Measurements from ENCODE around the gene KLF18.
"Not testable (repeated sequence)": the region's sequence is repeated elsewhere in the genome, so short reads cannot be mapped to it uniquely, and the experiment has no call there.

The KLF18 gene

GRCh38 chr1:44146536-44147361 is 5.3 kb upstream of the KLF18 start:
- Histone ChIP-seq H3K9me3 (ENCODE audit: low read length) (no peaks in the 10 kb centered on the region), H3K4me3 (ENCODE audit: low read depth in 1 of 2, low read length in 2 of 2) (no peak overlapping the region), H3K36me3 (ENCODE audit: insufficient read depth, low read length) (no peaks in the 10 kb centered on the region), H3K27me3 (ENCODE audit: control insufficient read depth in 1 of 2, insufficient read depth in 2 of 2, low read length in 2 of 2) (no peaks in the 10 kb centered on the region), H3K27ac (ENCODE audit: low read depth, low read length) (no peak overlapping the region), H3K9ac (ENCODE audit: low read length) (no peak overlapping the region), H3K4me1 (ENCODE audit: insufficient read depth, low read length) (no peaks in the 10 kb centered on the region)

GRCh38 chr1:44144962-44145756 is 3.7 kb upstream of the KLF18 start:
- Histone ChIP-seq H3K27me3 (ENCODE audit: control insufficient read depth in 1 of 2, insufficient read depth in 2 of 2, low read length in 2 of 2) (no peaks in the 10 kb centered on the region), H3K9me3 (ENCODE audit: low read length) (no peaks in the 10 kb centered on the region), H3K4me3 (ENCODE audit: low read depth in 1 of 2, low read length in 2 of 2) (no peak overlapping the region), H3K36me3 (ENCODE audit: insufficient read depth, low read length) (no peaks in the 10 kb centered on the region), H3K9ac (ENCODE audit: low read length) (no peak overlapping the region), H3K27ac (ENCODE audit: low read depth, low read length) (no peak overlapping the region), H3K4me1 (ENCODE audit: insufficient read depth, low read length) (no peaks in the 10 kb centered on the region)

GRCh38 chr1:44139565-44139964 is 1.9 kb downstream of the KLF18 start:
- H3K4me1 ChIP-seq (ENCODE audit: insufficient read depth, low read length); H3K27ac ChIP-seq (ENCODE audit: low read depth, low read length); H3K9ac ChIP-seq (ENCODE audit: low read length); H3K9me3 ChIP-seq (ENCODE audit: low read length); H3K27me3 ChIP-seq (ENCODE audit: control insufficient read depth in 1 of 2, insufficient read depth in 2 of 2, low read length in 2 of 2); H3K4me3 ChIP-seq (ENCODE audit: low read depth in 1 of 2, low read length in 2 of 2); H3K36me3 ChIP-seq (ENCODE audit: insufficient read depth, low read length): not testable (repeated sequence)

GRCh38 chr1:44138239-44138638 is 3.2 kb downstream of the KLF18 start:
- Histone ChIP-seq H3K9ac (ENCODE audit: low read length) (no peak overlapping the region), H3K9me3 (ENCODE audit: low read length) (no peaks in the 10 kb centered on the region)

GRCh38 chr1:44135886-44136285 is 5.5 kb downstream of the KLF18 start:
- H3K27me3 ChIP-seq (ENCODE audit: control insufficient read depth in 1 of 2, insufficient read depth in 2 of 2, low read length in 2 of 2): no peaks in the 10 kb centered on the region
- H3K27ac ChIP-seq (ENCODE audit: low read depth, low read length): no peak overlapping the region
- no peak overlapping the region for H3K4me3 ChIP-seq (ENCODE audit: low read depth in 1 of 2, low read length in 2 of 2)
- no peaks in the 10 kb centered on the region for H3K36me3 ChIP-seq (ENCODE audit: insufficient read depth, low read length)
- H3K9me3 ChIP-seq (ENCODE audit: low read length): no peaks in the 10 kb centered on the region
- no peak overlapping the region for H3K9ac ChIP-seq (ENCODE audit: low read length)
- H3K4me1 ChIP-seq (ENCODE audit: insufficient read depth, low read length): no peaks in the 10 kb centered on the region

More at GRCh38 chr1:44138239-44138638, 3.2 kb downstream of the KLF18 start:
- H3K27me3 ChIP-seq (ENCODE audit: control insufficient read depth in 1 of 2, insufficient read depth in 2 of 2, low read length in 2 of 2): no peaks in the 10 kb centered on the region
- H3K27ac ChIP-seq (ENCODE audit: low read depth, low read length): no peak overlapping the region
- H3K4me3 ChIP-seq (ENCODE audit: low read depth in 1 of 2, low read length in 2 of 2): no peak overlapping the region
- H3K4me1 ChIP-seq (ENCODE audit: insufficient read depth, low read length): no peaks in the 10 kb centered on the region
- no peaks in the 10 kb centered on the region for H3K36me3 ChIP-seq (ENCODE audit: insufficient read depth, low read length)

GRCh38 chr1:44134071-44134920 is 7.1 kb downstream of the KLF18 start:
- Histone ChIP-seq H3K36me3 (ENCODE audit: insufficient read depth, low read length) (no peaks in the 10 kb centered on the region), H3K27ac (ENCODE audit: low read depth, low read length) (no peak overlapping the region), H3K4me3 (ENCODE audit: low read depth in 1 of 2, low read length in 2 of 2) (no peak overlapping the region), H3K9ac (ENCODE audit: low read length) (no peak overlapping the region), H3K4me1 (ENCODE audit: insufficient read depth, low read length) (no peaks in the 10 kb centered on the region), H3K27me3 (ENCODE audit: control insufficient read depth in 1 of 2, insufficient read depth in 2 of 2, low read length in 2 of 2) (no peaks in the 10 kb centered on the region), H3K9me3 (ENCODE audit: low read length) (no peaks in the 10 kb centered on the region)

GRCh38 chr1:44131411-44131810 is 10.0 kb downstream of the KLF18 start:
- Histone ChIP-seq H3K4me3 (ENCODE audit: low read depth in 1 of 2, low read length in 2 of 2) (no peak overlapping the region), H3K27ac (ENCODE audit: low read depth, low read length) (no peak overlapping the region), H3K4me1 (ENCODE audit: insufficient read depth, low read length) (no peaks in the 10 kb centered on the region), H3K9me3 (ENCODE audit: low read length) (no peaks in the 10 kb centered on the region), H3K36me3 (ENCODE audit: insufficient read depth, low read length) (no peaks in the 10 kb centered on the region), H3K27me3 (ENCODE audit: control insufficient read depth in 1 of 2, insufficient read depth in 2 of 2, low read length in 2 of 2) (no peaks in the 10 kb centered on the region), H3K9ac (ENCODE audit: low read length) (no peak overlapping the region)

GRCh38 chr1:44129616-44130500 is 11.6 kb downstream of the KLF18 start:
- Histone ChIP-seq H3K9ac (ENCODE audit: low read length) (no peak overlapping the region), H3K36me3 (ENCODE audit: insufficient read depth, low read length) (no peaks in the 10 kb centered on the region), H3K4me1 (ENCODE audit: insufficient read depth, low read length) (no peaks in the 10 kb centered on the region), H3K27me3 (ENCODE audit: control insufficient read depth in 1 of 2, insufficient read depth in 2 of 2, low read length in 2 of 2) (no peaks in the 10 kb centered on the region), H3K27ac (ENCODE audit: low read depth, low read length) (no peak overlapping the region), H3K9me3 (ENCODE audit: low read length) (no peaks in the 10 kb centered on the region), H3K4me3 (ENCODE audit: low read depth in 1 of 2, low read length in 2 of 2) (no peak overlapping the region)

- Histone ChIP-seq H3K4me3 (ENCODE audit: low read depth in 1 of 2, low read length in 2 of 2) (no peak overlapping the region), H3K9ac (ENCODE audit: low read length) (no peak overlapping the region), H3K9me3 (ENCODE audit: low read length) (no peaks in the 10 kb centered on the region), H3K36me3 (ENCODE audit: insufficient read depth, low read length) (no peaks in the 10 kb centered on the region), H3K4me1 (ENCODE audit: insufficient read depth, low read length) (no peaks in the 10 kb centered on the region), H3K27ac (ENCODE audit: low read depth, low read length) (no peak overlapping the region), H3K27me3 (ENCODE audit: control insufficient read depth in 1 of 2, insufficient read depth in 2 of 2, low read length in 2 of 2) (no peaks in the 10 kb centered on the region)
These were observed 21.0 kb downstream of the KLF18 start for GRCh38 chr1:44120398-44120949.

- no peaks in the 10 kb centered on the region for H3K4me1 ChIP-seq (ENCODE audit: insufficient read depth, low read length)
- H3K9me3 ChIP-seq (ENCODE audit: low read length): no peaks in the 10 kb centered on the region
- H3K36me3 ChIP-seq (ENCODE audit: insufficient read depth, low read length): no peaks in the 10 kb centered on the region
- H3K27me3 ChIP-seq (ENCODE audit: control insufficient read depth in 1 of 2, insufficient read depth in 2 of 2, low read length in 2 of 2): no peaks in the 10 kb centered on the region
- no peak overlapping the region for H3K27ac ChIP-seq (ENCODE audit: low read depth, low read length)
- no peak overlapping the region for H3K9ac ChIP-seq (ENCODE audit: low read length)
- no peak overlapping the region for H3K4me3 ChIP-seq (ENCODE audit: low read depth in 1 of 2, low read length in 2 of 2)
These were observed 21.9 kb downstream of the KLF18 start for GRCh38 chr1:44119525-44119924.
